ENCODE data around the gene CDH22. TPM values are rescaled to one million over a fixed set of nuclear protein-coding genes. Genes with fewer than 3 reads are reported as not detected.

Gene CDH22
- total RNA-seq, 2 donors from 2014 or later, result 0.22 to 0.77 TPM

DNA sequence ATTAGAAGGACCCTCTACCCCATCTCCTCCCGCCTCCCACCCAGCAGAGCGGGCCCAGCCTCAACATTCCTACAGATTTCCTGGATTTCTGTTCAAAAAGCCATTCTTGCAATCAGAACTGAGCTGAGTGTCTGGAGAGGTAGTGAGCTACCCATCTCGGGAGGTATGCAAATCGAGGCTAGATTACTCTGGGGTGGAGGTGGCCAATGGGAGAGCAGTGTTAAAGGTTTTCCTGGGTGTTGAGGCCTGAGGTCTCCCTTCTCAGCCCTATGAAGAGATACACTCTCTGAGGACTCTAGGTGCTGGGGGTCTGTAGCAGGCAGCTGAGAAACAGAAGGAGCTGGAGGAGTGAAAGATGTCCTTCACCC lies 133.2 kb downstream of the CDH22 start:
- no peaks in the 10 kb centered on the region for H3K4me1 Mint-ChIP-seq
- WGBS, 2 experiments (ENCODE audit: insufficient coverage in 1 of 2, insufficient read length in 1 of 2), result 87 to 100% methylated on average over 1 to 4 of the region's 4 CpGs
- Histone ChIP-seq H3K9me3 (ENCODE audit: control insufficient read depth, low read length) (no peaks in the 10 kb centered on the region), H3K4me1 (ENCODE audit: control insufficient read depth, insufficient read depth, low read length) (no peaks in the 10 kb centered on the region), H3K4me3 (ENCODE audit: low read length) (no peak overlapping the region), H3K36me3 (ENCODE audit: control insufficient read depth, insufficient read depth, low read length) (no peaks in the 10 kb centered on the region), H3K9ac (ENCODE audit: extremely low read depth, low read length, poor library complexity, severe bottlenecking) (no peak overlapping the region), H3K27ac (ENCODE audit: low read depth, low read length) (no peak overlapping the region), H3K27me3 (ENCODE audit: control insufficient read depth, insufficient read depth, low read length, poor library complexity, severe bottlenecking) (peaks cover 69% of the 10 kb centered on the region)
- H3K27ac Mint-ChIP-seq, result no peak overlapping the region
- H3K4me3 Mint-ChIP-seq, result peak overlapping the region; percentile 32
- H3K9me3 Mint-ChIP-seq, result no peaks in the 10 kb centered on the region
- H3K36me3 Mint-ChIP-seq (ENCODE audit: low read depth), result no peaks in the 10 kb centered on the region
- DNase-seq, result no peak
- H3K27me3 Mint-ChIP-seq (ENCODE audit: insufficient read depth), result peaks cover 67% of the 10 kb centered on the region
- TF ChIP-seq, protein P1, sequence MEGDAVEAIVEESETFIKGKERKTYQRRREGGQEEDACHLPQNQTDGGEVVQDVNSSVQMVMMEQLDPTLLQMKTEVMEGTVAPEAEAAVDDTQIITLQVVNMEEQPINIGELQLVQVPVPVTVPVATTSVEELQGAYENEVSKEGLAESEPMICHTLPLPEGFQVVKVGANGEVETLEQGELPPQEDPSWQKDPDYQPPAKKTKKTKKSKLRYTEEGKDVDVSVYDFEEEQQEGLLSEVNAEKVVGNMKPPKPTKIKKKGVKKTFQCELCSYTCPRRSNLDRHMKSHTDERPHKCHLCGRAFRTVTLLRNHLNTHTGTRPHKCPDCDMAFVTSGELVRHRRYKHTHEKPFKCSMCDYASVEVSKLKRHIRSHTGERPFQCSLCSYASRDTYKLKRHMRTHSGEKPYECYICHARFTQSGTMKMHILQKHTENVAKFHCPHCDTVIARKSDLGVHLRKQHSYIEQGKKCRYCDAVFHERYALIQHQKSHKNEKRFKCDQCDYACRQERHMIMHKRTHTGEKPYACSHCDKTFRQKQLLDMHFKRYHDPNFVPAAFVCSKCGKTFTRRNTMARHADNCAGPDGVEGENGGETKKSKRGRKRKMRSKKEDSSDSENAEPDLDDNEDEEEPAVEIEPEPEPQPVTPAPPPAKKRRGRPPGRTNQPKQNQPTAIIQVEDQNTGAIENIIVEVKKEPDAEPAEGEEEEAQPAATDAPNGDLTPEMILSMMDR (conservative IDR thresholded peaks at IDR 0.05), result no peak

DNA sequence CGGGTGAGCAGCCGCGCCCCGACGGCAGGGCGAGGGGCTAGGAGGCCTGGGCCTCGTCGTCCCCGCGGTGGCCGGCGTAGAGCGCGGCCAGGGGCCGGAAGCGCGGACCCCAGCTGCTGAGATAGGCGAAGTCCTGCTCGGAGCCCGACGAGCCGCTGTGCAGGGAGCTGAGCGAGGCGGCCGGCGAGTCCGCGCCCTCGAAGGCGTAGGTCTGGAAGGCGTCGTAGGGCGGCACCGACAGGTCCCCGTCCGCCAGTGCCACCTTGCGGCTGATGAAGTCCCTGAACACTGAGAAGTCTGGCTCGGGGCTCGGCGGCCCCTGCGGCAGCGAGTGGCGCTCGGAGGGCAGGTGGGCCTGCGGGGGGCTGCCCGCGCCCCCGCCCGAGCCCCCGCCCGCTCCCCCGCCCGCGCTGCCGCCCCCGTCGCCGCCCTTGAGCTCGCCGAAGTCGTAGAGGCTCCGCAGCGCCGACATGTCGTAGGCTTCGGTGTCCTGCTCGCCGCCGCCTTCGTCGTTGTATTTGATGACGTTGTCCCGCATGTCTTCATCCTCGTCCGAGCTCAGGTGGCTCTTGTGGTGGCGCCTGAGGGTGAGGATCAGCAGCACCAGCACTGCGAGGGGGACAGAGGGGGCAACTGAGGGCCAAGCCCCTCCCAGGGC lies 133.7 kb downstream of the CDH22 start:
- Mint-ChIP-seq H3K4me3 (peak overlapping the region; percentile 32), H3K36me3 (ENCODE audit: low read depth) (no peaks in the 10 kb centered on the region), H3K4me1 (no peaks in the 10 kb centered on the region), H3K27ac (no peak overlapping the region), H3K9me3 (no peaks in the 10 kb centered on the region), H3K27me3 (ENCODE audit: insufficient read depth) (peaks cover 67% of the 10 kb centered on the region)
- TF ChIP-seq, protein P1 (conservative IDR thresholded peaks at IDR 0.05), result peak; percentile 81
- Histone ChIP-seq H3K9me3 (ENCODE audit: control insufficient read depth, low read length) (no peaks in the 10 kb centered on the region), H3K9ac (ENCODE audit: extremely low read depth, low read length, poor library complexity, severe bottlenecking) (no peak overlapping the region), H3K4me3 (ENCODE audit: low read length) (no peak overlapping the region), H3K27ac (ENCODE audit: low read depth, low read length) (no peak overlapping the region), H3K36me3 (ENCODE audit: control insufficient read depth, insufficient read depth, low read length) (no peaks in the 10 kb centered on the region), H3K27me3 (ENCODE audit: control insufficient read depth, insufficient read depth, low read length, poor library complexity, severe bottlenecking) (peaks cover 69% of the 10 kb centered on the region), H3K4me1 (ENCODE audit: control insufficient read depth, insufficient read depth, low read length) (no peaks in the 10 kb centered on the region)
- WGBS, 2 experiments (ENCODE audit: insufficient coverage in 1 of 2, insufficient read length in 1 of 2), result 8% methylated on average over 20 to 77 of the region's 77 CpGs
- peak; percentile 95 for DNase-seq

DNA sequence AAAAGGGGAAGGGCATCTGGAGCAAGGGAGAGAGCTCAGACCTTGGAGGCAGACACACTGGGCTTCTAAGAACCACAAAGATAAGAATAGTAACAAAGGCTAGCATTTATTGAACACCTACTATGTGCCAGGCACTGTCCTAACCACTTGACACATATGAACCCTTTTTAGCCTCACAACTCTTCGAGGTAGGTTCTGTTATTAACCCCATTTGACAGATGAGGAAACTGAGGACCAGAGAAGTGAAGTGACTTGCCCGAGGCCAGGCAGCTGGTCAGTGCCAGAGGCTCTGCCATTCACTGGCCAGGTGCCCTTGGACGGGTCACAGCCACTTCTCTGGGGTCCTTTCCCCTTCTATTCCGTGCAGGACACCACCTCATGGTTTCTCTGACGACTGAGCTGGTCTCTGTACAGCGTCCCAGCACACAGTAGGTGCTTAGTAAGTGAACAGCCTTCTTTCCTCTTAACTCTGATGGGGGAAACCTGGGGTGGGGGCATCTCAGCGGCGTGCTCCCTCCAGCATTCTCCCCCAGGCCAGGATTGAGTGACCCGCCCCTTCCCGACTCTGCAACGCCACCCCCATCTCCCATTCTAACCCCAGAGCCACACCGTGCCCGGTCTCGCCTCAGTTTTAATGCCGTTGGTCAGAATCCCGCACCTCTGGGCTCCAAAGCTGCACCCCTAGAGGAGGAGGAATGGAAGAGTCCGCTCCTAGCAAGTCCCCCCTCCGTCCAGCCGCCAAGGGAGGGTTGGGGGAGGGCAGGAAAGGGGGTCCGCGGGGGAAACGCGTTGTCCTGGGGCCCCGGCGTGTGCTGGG lies 134.4 kb downstream of the CDH22 start:
- Histone ChIP-seq H3K4me1 (ENCODE audit: control insufficient read depth, insufficient read depth, low read length) (no peaks in the 10 kb centered on the region), H3K9me3 (ENCODE audit: control insufficient read depth, low read length) (no peaks in the 10 kb centered on the region), H3K27me3 (ENCODE audit: control insufficient read depth, insufficient read depth, low read length, poor library complexity, severe bottlenecking) (peaks cover 69% of the 10 kb centered on the region), H3K36me3 (ENCODE audit: control insufficient read depth, insufficient read depth, low read length) (no peaks in the 10 kb centered on the region), H3K27ac (ENCODE audit: low read depth, low read length) (no peak overlapping the region), H3K9ac (ENCODE audit: extremely low read depth, low read length, poor library complexity, severe bottlenecking) (no peak overlapping the region), H3K4me3 (ENCODE audit: low read length) (no peak overlapping the region)
- Mint-ChIP-seq H3K9me3 (no peaks in the 10 kb centered on the region), H3K36me3 (ENCODE audit: low read depth) (no peaks in the 10 kb centered on the region), H3K27me3 (ENCODE audit: insufficient read depth) (peaks cover 68% of the 10 kb centered on the region), H3K27ac (no peak overlapping the region), H3K4me1 (no peaks in the 10 kb centered on the region), H3K4me3 (no peak overlapping the region)
- TF ChIP-seq, protein P1 (conservative IDR thresholded peaks at IDR 0.05), result no peak
- WGBS, 2 experiments (ENCODE audit: insufficient coverage in 1 of 2, insufficient read length in 1 of 2), result 44 to 84% methylated on average over 3 to 25 of the region's 25 CpGs
- DNase-seq, result no peak
